Hepatocyte (in vitro differentiated cells): Measurements from ENCODE around the gene ISM1. TPM values are rescaled to one million over a fixed set of nuclear protein-coding genes. Genes with fewer than 3 reads are reported as not detected.

Source experiments
- DNase-seq: peaks from one replicate; pipeline ENCODE4 v3.0.0-alpha.2; 2016; ENCODE audit warnings: low spot score
- H2AFZ ChIP-seq: fragments of 200-600 bp; sonication (generic); 2 replicates; pipeline ENCODE4 v1.6.0; 2016; ENCODE audit warnings: antibody characterized with exemption, mild to moderate bottlenecking
- H3K27ac ChIP-seq: fragments of 200-600 bp; sonication (generic); 2 replicates; pipeline ENCODE4 v1.5.1; 2016; ENCODE audit warnings: mild to moderate bottlenecking
- H3K27me3 ChIP-seq: fragments of 200-600 bp; sonication (generic); 2 replicates; pipeline ENCODE4 v1.6.1; 2016
- H3K36me3 ChIP-seq: fragments of 200-600 bp; sonication (generic); replicated peaks from 2 replicates; pipeline ENCODE4 v1.5.1; 2016; ENCODE audit warnings: low read depth; ENCODE audit not compliant: insufficient read depth
- H3K4me1 ChIP-seq: fragments of 200-600 bp; sonication (generic); 2 replicates; pipeline ENCODE4 v1.5.1; 2016; ENCODE audit warnings: mild to moderate bottlenecking, moderate library complexity; ENCODE audit not compliant: insufficient read depth
- H3K4me2 ChIP-seq: fragments of 200-600 bp; sonication (generic); 2 replicates; pipeline ENCODE4 v1.6.0; 2016
- H3K4me3 ChIP-seq: fragments of 200-600 bp; sonication (generic); 2 replicates; pipeline ENCODE4 v1.5.1; 2016; ENCODE audit warnings: mild to moderate bottlenecking
- H3K79me2 ChIP-seq: fragments of 200-600 bp; sonication (generic); 2 replicates; pipeline ENCODE4 v1.6.0; 2017; ENCODE audit warnings: mild to moderate bottlenecking
- H3K9me2 ChIP-seq: fragments of 200-600 bp; sonication (generic); replicated peaks from 2 replicates; pipeline ENCODE4 v1.6.0; 2017; ENCODE audit warnings: mild to moderate bottlenecking; ENCODE audit not compliant: insufficient read depth
- H3K9me3 ChIP-seq: fragments of 200-600 bp; sonication (generic); 2 replicates; pipeline ENCODE4 v1.5.1; 2016; ENCODE audit warnings: low read depth, mild to moderate bottlenecking
- H4K20me1 ChIP-seq: fragments of 200-600 bp; sonication (generic); 2 replicates; pipeline ENCODE4 v1.6.0; 2016; ENCODE audit warnings: mild to moderate bottlenecking; ENCODE audit not compliant: insufficient read depth, poor library complexity, severe bottlenecking
- EZH2 ChIP-seq: fragments of 200-600 bp; sonication (generic); IDR thresholded peaks from 2 replicates; pipeline ENCODE4 v1.6.1; 2016; ENCODE audit warnings: antibody characterized with exemption, mild to moderate bottlenecking, borderline replicate concordance
- EZH2phosphoT487 ChIP-seq: fragments of 200-600 bp; sonication (generic); IDR thresholded peaks from one replicate; pipeline ENCODE4 v1.6.1; 2018; ENCODE audit warnings: antibody characterized with exemption, mild to moderate bottlenecking, low read depth, moderate library complexity; ENCODE audit not compliant: unreplicated experiment, severe bottlenecking
- WGBS: methylation state at CpG from one replicate; pipeline ENCODE4 v1.1.6; 2016; ENCODE audit warnings: low lambda C conversion rate; ENCODE audit errors: missing lambda C conversion rate; 5-methylcytosine and 5-hydroxymethylcytosine counted together
- polyA plus RNA-seq: library from polyadenylated mRNA; unstranded; fragments of >200 nt; fragmentation: Nextera tagmentation; extraction: Ambion mirVana; gene quantifications from 2 replicates; pipeline ENCODE4 v1.2.1, GENCODE V29; 2016
- total RNA-seq: library from RNA; depleted of rRNA; stranded (reverse); fragments of >200 nt; gene quantifications from 2 replicates; pipeline ENCODE4 v1.2.3, GENCODE V29; 2014
- TF ChIP-seq, protein P1 (sequence below): fragments of 200-600 bp; sonication (generic); IDR thresholded peaks from 2 replicates; pipeline ENCODE4 v1.5.1; 2016; ENCODE audit warnings: antibody characterized with exemption, mild to moderate bottlenecking; ENCODE audit not compliant: poor library complexity

Gene ISM1
- total and polyA plus RNA-seq, 2 experiments from 2014 or later: 0.76 to 1.7 TPM

DNA sequence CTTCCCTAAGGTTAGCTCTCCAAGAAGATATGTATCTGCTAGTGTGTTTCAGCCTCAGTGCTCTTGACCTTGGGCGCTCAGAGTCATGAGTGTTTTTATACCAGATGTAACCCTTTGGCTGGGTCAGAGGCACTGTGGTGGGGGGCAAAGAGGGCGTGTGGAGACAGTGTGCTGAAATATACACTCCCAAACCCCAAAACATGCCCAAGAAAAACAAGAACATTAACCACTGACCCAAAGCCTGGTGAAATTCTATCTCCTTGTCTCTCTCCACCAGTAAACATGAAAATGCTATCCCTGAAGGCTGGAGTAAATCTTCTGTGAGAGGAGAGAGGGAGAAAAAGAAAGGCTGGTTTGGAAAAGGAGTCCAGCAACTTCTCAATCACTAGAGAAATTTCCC is 47.9 kb downstream of the ISM1 start:
- TF ChIP-seq EZH2phosphoT487 (no peak), EZH2 (no peak)
- TF ChIP-seq, protein P1, sequence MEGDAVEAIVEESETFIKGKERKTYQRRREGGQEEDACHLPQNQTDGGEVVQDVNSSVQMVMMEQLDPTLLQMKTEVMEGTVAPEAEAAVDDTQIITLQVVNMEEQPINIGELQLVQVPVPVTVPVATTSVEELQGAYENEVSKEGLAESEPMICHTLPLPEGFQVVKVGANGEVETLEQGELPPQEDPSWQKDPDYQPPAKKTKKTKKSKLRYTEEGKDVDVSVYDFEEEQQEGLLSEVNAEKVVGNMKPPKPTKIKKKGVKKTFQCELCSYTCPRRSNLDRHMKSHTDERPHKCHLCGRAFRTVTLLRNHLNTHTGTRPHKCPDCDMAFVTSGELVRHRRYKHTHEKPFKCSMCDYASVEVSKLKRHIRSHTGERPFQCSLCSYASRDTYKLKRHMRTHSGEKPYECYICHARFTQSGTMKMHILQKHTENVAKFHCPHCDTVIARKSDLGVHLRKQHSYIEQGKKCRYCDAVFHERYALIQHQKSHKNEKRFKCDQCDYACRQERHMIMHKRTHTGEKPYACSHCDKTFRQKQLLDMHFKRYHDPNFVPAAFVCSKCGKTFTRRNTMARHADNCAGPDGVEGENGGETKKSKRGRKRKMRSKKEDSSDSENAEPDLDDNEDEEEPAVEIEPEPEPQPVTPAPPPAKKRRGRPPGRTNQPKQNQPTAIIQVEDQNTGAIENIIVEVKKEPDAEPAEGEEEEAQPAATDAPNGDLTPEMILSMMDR: no peak
- no peak for DNase-seq
- Histone ChIP-seq H3K27ac (no peak overlapping the region), H3K4me2 (no peak overlapping the region), H3K4me3 (no peak overlapping the region), H3K36me3 (no peaks in the 10 kb centered on the region), H4K20me1 (no peaks in the 10 kb centered on the region), H3K79me2 (no peaks in the 10 kb centered on the region), H2AFZ (no peak overlapping the region), H3K27me3 (no peaks in the 10 kb centered on the region), H3K9me3 (no peaks in the 10 kb centered on the region), H3K4me1 (no peaks in the 10 kb centered on the region), H3K9me2 (no peaks in the 10 kb centered on the region)
- WGBS: 80% methylated on average over 2 of the region's 2 CpGs

DNA sequence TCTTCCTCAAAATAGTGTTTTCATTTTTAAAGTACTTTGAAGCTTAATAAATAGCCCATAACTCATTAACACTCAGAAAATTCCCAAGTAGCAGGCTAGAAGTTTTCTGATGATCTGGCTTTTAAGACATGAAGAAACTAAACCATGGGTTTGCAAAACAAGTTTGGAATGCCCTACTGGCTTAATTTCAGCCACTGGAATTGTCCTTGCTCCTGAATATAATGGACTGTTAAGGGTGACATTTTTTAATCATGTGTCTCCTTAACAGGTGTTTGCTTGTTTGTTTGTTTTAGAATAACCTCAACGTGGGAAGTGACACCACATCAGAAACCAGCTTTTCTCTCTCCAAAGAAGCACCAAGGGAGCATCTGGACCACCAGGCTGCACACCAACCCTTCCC is 49.1 kb downstream of the ISM1 start:
- H3K27ac ChIP-seq: no peak overlapping the region
- no peaks in the 10 kb centered on the region for H3K27me3 ChIP-seq
- no peak overlapping the region for H2AFZ ChIP-seq
- no peaks in the 10 kb centered on the region for H3K9me3 ChIP-seq
- TF ChIP-seq, protein P1: no peak
- TF ChIP-seq EZH2 (no peak), EZH2phosphoT487 (no peak)
- DNase-seq: no peak
- no peaks in the 10 kb centered on the region for H4K20me1 ChIP-seq
- H3K36me3 ChIP-seq: no peaks in the 10 kb centered on the region
- H3K79me2 ChIP-seq: no peaks in the 10 kb centered on the region
- H3K4me1 ChIP-seq: no peaks in the 10 kb centered on the region
- no peak overlapping the region for H3K4me2 ChIP-seq
- H3K9me2 ChIP-seq: no peaks in the 10 kb centered on the region
- 36% methylated on average over 1 of the region's 1 CpG for WGBS
- no peak overlapping the region for H3K4me3 ChIP-seq

DNA sequence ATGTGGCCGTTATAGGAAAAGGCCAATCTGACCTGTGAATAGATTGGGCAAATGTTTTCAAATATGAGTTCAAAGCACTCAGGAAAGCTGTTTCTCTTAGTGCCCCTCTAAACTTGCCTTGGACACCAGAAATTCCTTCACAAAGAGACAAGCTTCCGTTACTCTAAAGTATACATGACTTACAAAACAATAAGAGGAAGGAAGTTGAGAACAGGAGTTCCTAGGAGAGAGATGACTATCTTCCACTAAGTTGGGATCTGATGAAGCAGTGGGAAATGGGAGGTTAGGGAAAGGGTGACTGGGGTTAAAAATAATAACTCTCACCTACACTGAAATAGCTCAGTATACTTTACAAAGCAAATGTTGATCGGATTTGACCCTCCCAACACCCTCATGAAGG is 50.0 kb downstream of the ISM1 start:
- H3K79me2 ChIP-seq: no peaks in the 10 kb centered on the region
- no peaks in the 10 kb centered on the region for H3K27me3 ChIP-seq
- TF ChIP-seq, protein P1: no peak
- TF ChIP-seq EZH2 (no peak), EZH2phosphoT487 (no peak)
- no peaks in the 10 kb centered on the region for H3K4me1 ChIP-seq
- H3K36me3 ChIP-seq: no peaks in the 10 kb centered on the region
- no peak overlapping the region for H3K27ac ChIP-seq
- H4K20me1 ChIP-seq: no peaks in the 10 kb centered on the region
- H2AFZ ChIP-seq: no peak overlapping the region
- H3K4me2 ChIP-seq: no peak overlapping the region
- H3K4me3 ChIP-seq: no peak overlapping the region
- DNase-seq: no peak
- H3K9me3 ChIP-seq: no peaks in the 10 kb centered on the region
- 83% methylated on average over 3 of the region's 3 CpGs for WGBS
- H3K9me2 ChIP-seq: no peaks in the 10 kb centered on the region
